HCT116 (cell line): ENCODE data around the gene CCT8. TPM values are rescaled to one million over a fixed set of nuclear protein-coding genes. Genes with fewer than 3 reads are reported as not detected.

Experiments used
- ATAC-seq: fragments of 200-7000 bp; cut with Tn5 transposase; 2 replicates; pipeline ENCODE4 v1.9.1; 2020; ENCODE audit warnings: mild to moderate bottlenecking, moderate library complexity
- BruUV-seq: library from RNA; stranded (reverse); fragments of 400-500 nt; replicated peaks from 2 replicates; lab custom pipeline; 2021; lab: Mats Ljungman, UMichigan
- CTCF ChIA-PET: fragments of 300-600 bp; sonication (Branson Sonifier 250); formaldehyde crosslinking; loops from one replicate; lab custom pipeline; 2021; ENCODE audit warnings: antibody characterized with exemption; lab: Charles Lee
- POLR2A ChIA-PET: fragments of 300-600, 350-600 bp; sonication (Branson Sonifier 250); formaldehyde crosslinking; loops from one replicate; lab custom pipeline; 2021; ENCODE audit warnings: antibody characterized with exemption; lab: Charles Lee
- RAD21 ChIA-PET, 2 experiments: fragments of 300-600 bp; sonication (Branson Sonifier 250); formaldehyde crosslinking; loops; one replicate each; lab custom pipeline; 2023; ENCODE audit warnings: low total read pairs in 2 of 2; ENCODE audit not compliant: uncharacterized antibody in 2 of 2, unreplicated experiment in 2 of 2, low non-redundant PET in 1 of 2; lab: Charles Lee
- DNase-seq: peaks from one replicate; pipeline ENCODE4 v3.0.0-alpha.2; 2010; ENCODE audit warnings: low read depth, low spot score
- H2AFZ ChIP-seq: fragments of 200-600 bp; shearing (Covaris generic), sonication (generic); 2 replicates; pipeline ENCODE4 v1.6.1; 2017; ENCODE audit warnings: low read depth, mixed run types, mixed read lengths, antibody characterized with exemption, low read length; ENCODE audit not compliant: poor library complexity, severe bottlenecking
- H3K27ac ChIP-seq: 2 replicates; pipeline ENCODE4 v1.5.1; 2012; ENCODE audit warnings: low read depth, low read length
- H3K27me3 ChIP-seq: fragments of 200-600 bp; sonication (generic); 2 replicates; pipeline ENCODE4 v1.6.1; 2016; ENCODE audit warnings: mixed run types, low read length, mixed read lengths; ENCODE audit not compliant: insufficient read depth
- H3K36me3 ChIP-seq, 2 experiments: fragments of 200-500 bp in 1 of 2; fragments of 200-600 bp in 1 of 2; sonication (Bioruptor generic) in 1 of 2; sonication (generic) in 1 of 2; 2 replicates each; pipeline versions ENCODE4 v1.5.1 to v1.6.1; 2014 to 2016; ENCODE audit warnings: low read length in 2 of 2, inconsistent platforms in 1 of 2, mixed read lengths in 1 of 2, mixed run types in 1 of 2; ENCODE audit not compliant: insufficient read depth in 2 of 2, control insufficient read depth in 1 of 2
- H3K4me1 ChIP-seq, 2 experiments: fragments of 200-600 bp in 1 of 2; sonication (generic) in 1 of 2; 2 replicates each; pipeline versions ENCODE4 v1.5.1 to v1.6.1; 2012 to 2017; ENCODE audit warnings: low read length in 2 of 2, inconsistent platforms in 1 of 2, mild to moderate bottlenecking in 1 of 2, mixed read lengths in 1 of 2, mixed run types in 1 of 2, moderate library complexity in 1 of 2; ENCODE audit not compliant: insufficient read depth in 2 of 2, control insufficient read depth in 1 of 2
- H3K4me2 ChIP-seq: fragments of 200-600 bp; sonication (generic); 2 replicates; pipeline ENCODE4 v1.6.1; 2017; ENCODE audit warnings: mixed run types, low read length, mixed read lengths
- H3K4me3 ChIP-seq, 2 experiments: fragments of 200-600 bp in 1 of 2; sonication (generic) in 1 of 2; replicated peaks in 1 of 2; 2 replicates each; pipeline ENCODE4 v1.5.1; 2011 to 2016; ENCODE audit warnings: low read length in 2 of 2, control low read depth in 1 of 2, low read depth in 1 of 2, mild to moderate bottlenecking in 1 of 2, mixed read lengths in 1 of 2, mixed run types in 1 of 2
- H3K79me2 ChIP-seq: fragments of 200-600 bp; sonication (generic); 2 replicates; pipeline ENCODE4 v1.6.1; 2017; ENCODE audit warnings: mild to moderate bottlenecking, mixed run types, low read length, moderate library complexity, mixed read lengths; ENCODE audit not compliant: insufficient read depth
- H3K9ac ChIP-seq: fragments of 200-600 bp; sonication (generic); 2 replicates; pipeline ENCODE4 v1.6.1; 2016; ENCODE audit warnings: low read length, mixed read lengths
- H3K9me2 ChIP-seq: fragments of 200-600 bp; sonication (generic), shearing (Covaris generic); 2 replicates; pipeline ENCODE4 v1.6.1; 2017; ENCODE audit warnings: mixed run types, mild to moderate bottlenecking, moderate library complexity; ENCODE audit not compliant: insufficient read depth
- H3K9me3 ChIP-seq, 2 experiments: fragments of 200-500 bp in 1 of 2; fragments of 200-600 bp in 1 of 2; sonication (Bioruptor generic) in 1 of 2; sonication (generic) in 1 of 2; 2 replicates each; pipeline ENCODE4 v1.6.1; 2014 to 2017; ENCODE audit warnings: low read length in 2 of 2, mixed read lengths in 2 of 2, inconsistent platforms in 1 of 2, low read depth in 1 of 2, mild to moderate bottlenecking in 1 of 2, mixed run types in 1 of 2, moderate library complexity in 1 of 2; ENCODE audit not compliant: control insufficient read depth in 1 of 2, insufficient read depth in 1 of 2
- H4K20me1 ChIP-seq: fragments of 200-600 bp; sonication (generic), shearing (Covaris generic); 2 replicates; pipeline ENCODE4 v1.6.1; 2017; ENCODE audit warnings: mixed run types, mild to moderate bottlenecking, moderate library complexity; ENCODE audit not compliant: insufficient read depth
- CBX3 ChIP-seq: IDR thresholded peaks from 2 replicates; pipeline ENCODE4 v1.6.1; 2012; ENCODE audit warnings: low read depth
- CTCF ChIP-seq, 3 experiments: fragments of 200-600 bp in 1 of 3; sonication (generic) in 1 of 3; IDR thresholded peaks in 2 of 3; conservative IDR thresholded peaks in 1 of 3; 2 replicates each; pipeline ENCODE4 v1.5.1; 2012 to 2017; ENCODE audit warnings: low read depth in 2 of 3, low read length in 2 of 3, antibody characterized with exemption in 1 of 3, borderline replicate concordance in 1 of 3, control low read depth in 1 of 3, mild to moderate bottlenecking in 1 of 3, mixed read lengths in 1 of 3, mixed run types in 1 of 3, moderate library complexity in 1 of 3; ENCODE audit not compliant: insufficient read depth in 1 of 3
- EZH2 ChIP-seq: fragments of 200-600 bp; sonication (generic); IDR thresholded peaks from 2 replicates; pipeline ENCODE4 v1.6.1; 2017; ENCODE audit warnings: antibody characterized with exemption, mixed run types
- JUND ChIP-seq: IDR thresholded peaks from 2 replicates; pipeline ENCODE4 v1.6.1; 2012
- POLR2AphosphoS5 ChIP-seq: IDR thresholded peaks from 2 replicates; pipeline ENCODE4 v1.6.1; 2011; ENCODE audit warnings: mild to moderate bottlenecking, low read depth, low read length, moderate library complexity
- REST ChIP-seq: IDR thresholded peaks from 2 replicates; pipeline ENCODE4 v1.6.1; 2012; ENCODE audit warnings: low read depth
- SIN3A ChIP-seq: IDR thresholded peaks from 2 replicates; pipeline ENCODE4 v1.6.1; 2012; ENCODE audit warnings: low read depth
- TCF7L2 ChIP-seq: IDR thresholded peaks from 2 replicates; pipeline ENCODE4 v1.7.0; 2011; ENCODE audit warnings: borderline replicate concordance, inconsistent platforms; ENCODE audit not compliant: insufficient read depth, insufficient read length; ENCODE audit errors: extremely low read depth
- YY1 ChIP-seq: IDR thresholded peaks from 2 replicates; pipeline ENCODE4 v1.6.1; 2011; ENCODE audit warnings: low read length, low read depth, moderate library complexity, mild to moderate bottlenecking; ENCODE audit not compliant: insufficient replicate concordance; ENCODE audit errors: extremely low read depth
- ZFX ChIP-seq: fragments of 450-650 bp; IDR thresholded peaks from 2 replicates; pipeline ENCODE4 v1.6.1; 2017
- ZNF274 ChIP-seq: fragments of 200-500 bp; sonication (Bioruptor generic); IDR thresholded peaks from 2 replicates; pipeline ENCODE4 v1.6.1; 2014; ENCODE audit warnings: mild to moderate bottlenecking, low read depth, low read length, inconsistent platforms
- intact Hi-C: fragments of 100-400 bp; cut with micrococcal nuclease; formaldehyde crosslinking; loops from 2 replicates; pipeline ENCODE4 v1.10.0; 2022
- total RNA-seq: library from RNA; stranded (reverse); gene quantifications from one replicate; pipeline ENCODE4 v1.2.1, GENCODE V29; 2021; ENCODE audit not compliant: unreplicated experiment

The CCT8 gene
- total RNA-seq, 1 experiment from 2014 or later = 355 TPM

GRCh38 chr21:29078869-29079767 is 5.7 kb upstream of the CCT8 start:
- H4K20me1 ChIP-seq = no peaks in the 10 kb centered on the region
- BruUV-seq = no TSS peak
- peaks cover 10 to 29% of the 10 kb centered on the region in 2 experiments for H3K4me1 ChIP-seq
- POLR2A ChIA-PET = no interaction called here
- H3K79me2 ChIP-seq = no peaks in the 10 kb centered on the region
- intact Hi-C loops = no loop called here
- H2AFZ ChIP-seq = no peak overlapping the region
- no peaks in the 10 kb centered on the region for H3K9me3 ChIP-seq
- H3K9ac ChIP-seq = no peak overlapping the region
- TF ChIP-seq YY1 (no peak), TCF7L2 (no peak), ZFX (no peak), CBX3 (no peak), CTCF (IDR thresholded peaks at IDR 0.05 in 2 of 3, conservative IDR thresholded peaks at IDR 0.05 in 1 of 3; ENCODE audit: borderline replicate concordance in 1 of 3, insufficient read depth in 1 of 3, low read depth in 2 of 3, low read length in 2 of 3) (no peak), POLR2AphosphoS5 (no peak), JUND (no peak), EZH2 (no peak), REST (no peak), ZNF274 (no peak), SIN3A (no peak)
- TF ChIP-seq, all 23 proteins: peak for 0
- ChIA-PET RAD21 (no interaction called here), CTCF (no interaction called here)
- ATAC-seq (no peak), DNase-seq (no peak)
- no peak overlapping the region for H3K4me2 ChIP-seq
- no peaks in the 10 kb centered on the region for H3K27me3 ChIP-seq
- no peaks in the 10 kb centered on the region for H3K9me2 ChIP-seq
- H3K27ac ChIP-seq = no peak overlapping the region
- no peaks in the 10 kb centered on the region for H3K36me3 ChIP-seq
- H3K4me3 ChIP-seq = no peak overlapping the region
